HepG2 (cell line): Measurements from ENCODE around the gene ERCC5. TPM values are rescaled to one million over a fixed set of nuclear protein-coding genes. Genes with fewer than 3 reads are reported as not detected.

Source experiments
- CBX2 ChIP-seq, 2 experiments: fragments of 200-600 bp in 1 of 2; sonication (generic); formaldehyde crosslinking in 1 of 2; IDR thresholded peaks; 2 replicates each; pipeline versions ENCODE4 v1.7.0 to v1.8.1; 2018 to 2022; ENCODE audit warnings: low read depth in 2 of 2, low read length in 1 of 2, mild to moderate bottlenecking in 1 of 2, missing genetic modification reagents in 1 of 2
- GATAD1 ChIP-seq: IDR thresholded peaks from 2 replicates; pipeline ENCODE4 v1.6.1; 2016; ENCODE audit warnings: missing genetic modification reagents, missing compliant biosample characterization
- HNRNPLL ChIP-seq: fragments of 200-400 bp; formaldehyde crosslinking; IDR thresholded peaks from 2 replicates; pipeline ENCODE4 v1.6.1; 2017; ENCODE audit warnings: mild to moderate bottlenecking, low read depth, low read length; ENCODE audit not compliant: poor library complexity, severe bottlenecking
- HOMEZ ChIP-seq: IDR thresholded peaks from 2 replicates; pipeline ENCODE4 v1.6.1; 2016; ENCODE audit warnings: low read depth
- HOXA9 ChIP-seq: sonication (generic); formaldehyde crosslinking; IDR thresholded peaks from 2 replicates; pipeline ENCODE4 v1.8.1; 2022; ENCODE audit warnings: missing genetic modification reagents, mild to moderate bottlenecking, moderate library complexity, borderline replicate concordance
- NFYB ChIP-seq: sonication (generic); formaldehyde crosslinking; IDR thresholded peaks from 2 replicates; pipeline ENCODE4 v1.4.0; 2020; ENCODE audit warnings: missing genetic modification reagents
- RFXANK ChIP-seq: IDR thresholded peaks from 2 replicates; pipeline ENCODE4 v1.6.1; 2016
- SATB2 ChIP-seq: sonication (generic); formaldehyde crosslinking; IDR thresholded peaks from 2 replicates; pipeline ENCODE4 v1.5.0; 2020; ENCODE audit warnings: missing genetic modification reagents
- SKI ChIP-seq: fragments of 450-650 bp; IDR thresholded peaks from one replicate; pipeline ENCODE4 v1.6.1; 2018; ENCODE audit warnings: mild to moderate bottlenecking; ENCODE audit not compliant: partially characterized antibody
- SRY ChIP-seq: sonication (generic); formaldehyde crosslinking; IDR thresholded peaks from 2 replicates; pipeline ENCODE4 v1.8.0; 2022; ENCODE audit warnings: mild to moderate bottlenecking, missing genetic modification reagents
- STAT5B ChIP-seq: sonication (generic); formaldehyde crosslinking; IDR thresholded peaks from 2 replicates; pipeline ENCODE4 v1.4.0; 2020; ENCODE audit warnings: missing genetic modification reagents
- YEATS4 ChIP-seq: sonication (generic); formaldehyde crosslinking; IDR thresholded peaks from 2 replicates; pipeline ENCODE4 v1.4.0; 2020; ENCODE audit warnings: missing genetic modification reagents, borderline replicate concordance
- ZBTB21 ChIP-seq: sonication (generic); formaldehyde crosslinking; IDR thresholded peaks from 2 replicates; pipeline ENCODE4 v1.4.0; 2020; ENCODE audit warnings: missing genetic modification reagents
- ZBTB42 ChIP-seq: sonication (generic); formaldehyde crosslinking; IDR thresholded peaks from 2 replicates; pipeline ENCODE4 v1.5.0; 2020; ENCODE audit warnings: mild to moderate bottlenecking, missing genetic modification reagents
- ZMYM3 ChIP-seq: sonication (generic); formaldehyde crosslinking; IDR thresholded peaks from 2 replicates; pipeline ENCODE4 v1.5.1; 2020; ENCODE audit warnings: mild to moderate bottlenecking, missing genetic modification reagents
- ZNF180 ChIP-seq: sonication (generic); formaldehyde crosslinking; IDR thresholded peaks from 2 replicates; pipeline ENCODE4 v1.4.0; 2020; ENCODE audit warnings: low read depth, missing genetic modification reagents, borderline replicate concordance
- ZNF282 ChIP-seq: fragments of 450-650 bp; IDR thresholded peaks from 2 replicates; pipeline ENCODE4 v1.6.1; 2018; ENCODE audit not compliant: partially characterized antibody
- ZNF296 ChIP-seq: sonication (generic); formaldehyde crosslinking; conservative IDR thresholded peaks from 2 replicates; pipeline ENCODE4 v1.5.0; 2020; ENCODE audit warnings: mild to moderate bottlenecking, missing genetic modification reagents
- ZNF503 ChIP-seq: sonication (generic); formaldehyde crosslinking; IDR thresholded peaks from 2 replicates; pipeline ENCODE4 v1.4.0; 2020; ENCODE audit warnings: missing genetic modification reagents
- ZNF512B ChIP-seq: sonication (generic); formaldehyde crosslinking; IDR thresholded peaks from 2 replicates; pipeline ENCODE4 v1.5.1; 2020; ENCODE audit warnings: missing genetic modification reagents, mild to moderate bottlenecking, borderline replicate concordance
- ZNF598 ChIP-seq: sonication (generic); formaldehyde crosslinking; IDR thresholded peaks from 2 replicates; pipeline ENCODE4 v1.5.1; 2020; ENCODE audit warnings: mild to moderate bottlenecking, missing genetic modification reagents, borderline replicate concordance
- ZNF616 ChIP-seq: sonication (generic); formaldehyde crosslinking; IDR thresholded peaks from 2 replicates; pipeline ENCODE4 v1.5.0; 2020; ENCODE audit warnings: low read depth, mild to moderate bottlenecking, missing genetic modification reagents
- ZNF776 ChIP-seq: sonication (generic); formaldehyde crosslinking; IDR thresholded peaks from 2 replicates; pipeline ENCODE4 v1.4.0; 2020; ENCODE audit warnings: mild to moderate bottlenecking, missing genetic modification reagents
- polyA plus RNA-seq, 8 experiments: library from polyadenylated mRNA; depleted of rRNA in 3 of 8; stranded (reverse) in 7 of 8; unstranded in 1 of 8; fragments of >200 nt; fragmentation: Illumina TruSeq in 4 of 8; extraction: Trizol in 4 of 8; gene quantifications; 2 replicates each; pipeline versions ENCODE4 v1.2.1 to v1.2.3, GENCODE V29; 2011 to 2016; ENCODE audit warnings: low read depth in 4 of 8, missing spikeins in 1 of 8, mixed read lengths in 1 of 8; ENCODE audit not compliant: insufficient read depth in 1 of 8
- total RNA-seq, 5 experiments: library from RNA; depleted of rRNA; stranded (reverse); fragments of >200 nt; fragmentation: Illumina TruSeq; extraction: Trizol; gene quantifications; 2 replicates each; pipeline ENCODE4 v1.2.3, GENCODE V29; 2016; ENCODE audit warnings: low read depth in 1 of 5
- TF ChIP-seq, protein P1 (sequence below): sonication (generic); formaldehyde crosslinking; IDR thresholded peaks from 2 replicates; pipeline ENCODE4 v1.4.0; 2020; ENCODE audit warnings: missing genetic modification reagents

The ERCC5 gene
- total and polyA plus RNA-seq, 2 of the 13 experiments (the other 11 are each of a cell fraction or from before 2014, with no cell fraction given) = 12.9 to 35.5 TPM

DNA sequence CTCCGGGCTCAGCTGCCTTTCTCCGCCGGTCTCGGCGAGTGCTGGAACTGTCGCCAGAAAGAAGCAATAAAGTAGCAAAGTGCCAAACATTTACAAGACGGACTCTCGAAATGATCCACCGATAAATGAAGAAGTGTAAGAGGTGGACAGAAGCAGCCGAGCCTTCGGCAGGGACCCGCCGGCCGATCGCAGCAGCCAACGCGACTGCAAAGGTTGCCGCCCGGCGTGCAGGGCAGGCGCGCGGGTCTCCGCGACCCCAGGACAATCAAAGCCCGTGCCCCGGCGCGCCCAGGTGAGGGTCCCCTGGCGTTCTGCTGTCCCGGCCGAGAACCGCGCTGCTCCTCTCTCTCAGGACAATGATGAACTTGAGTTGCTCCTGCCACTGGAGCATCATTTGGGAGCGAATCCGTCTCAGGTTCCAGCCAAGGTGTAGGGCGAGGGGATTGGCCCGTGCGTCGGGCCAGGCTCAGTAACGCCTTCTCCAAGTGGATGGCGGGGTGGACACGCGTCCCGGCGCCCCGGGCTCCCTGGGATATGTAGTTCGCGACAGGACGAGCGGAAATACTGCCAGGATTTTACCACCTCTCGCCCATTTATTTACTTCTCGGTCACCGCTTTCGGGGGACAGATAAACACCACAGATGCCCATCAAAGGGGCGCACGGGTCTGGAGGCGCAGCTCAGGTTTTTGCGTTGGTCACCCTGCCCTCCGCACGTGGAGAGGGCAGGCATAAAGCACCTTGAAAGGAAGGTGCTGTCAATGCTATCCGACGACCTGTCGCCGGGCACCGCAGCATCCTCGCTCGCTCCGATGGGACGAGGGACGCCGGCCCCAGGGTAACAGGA is 47.0 kb upstream of the ERCC5 start, which contains the start of the genes BIVM and POGLUT2 (continued):
- TF ChIP-seq ZNF296 (CRISPR knock-in tag) (no peak), SRY (CRISPR knock-in tag) (peak; percentile 68), SKI (no peak), ZNF503 (CRISPR knock-in tag) (no peak), SATB2 (no peak), ZNF180 (CRISPR knock-in tag) (no peak), STAT5B (CRISPR knock-in tag) (no peak), YEATS4 (CRISPR knock-in tag) (peak; percentile 45), ZBTB42 (CRISPR knock-in tag) (no peak), ZNF282 (no peak), RFXANK (CRISPR knock-in tag) (no peak), ZNF512B (CRISPR knock-in tag) (no peak), ZMYM3 (CRISPR knock-in tag) (no peak), NFYB (CRISPR knock-in tag) (peak; percentile 99), CBX2 (IDR thresholded peaks at IDR 0.05; ENCODE audit: low read depth, low read length) (no peak), CBX2 (CRISPR knock-in tag; IDR thresholded peaks at IDR 0.05; ENCODE audit: low read depth) (no peak), HOXA9 (CRISPR knock-in tag) (no peak), ZNF616 (no peak), GATAD1 (peak; percentile 83), ZNF598 (CRISPR knock-in tag) (no peak), HNRNPLL (peak; percentile 25), ZNF776 (CRISPR knock-in tag) (0 out of 2 replicates have a peak, but pooled peaks have one; percentile 17), ZBTB21 (no peak), HOMEZ (CRISPR knock-in tag) (0 out of 2 replicates have a peak, but pooled peaks have one; percentile 10)
- TF ChIP-seq, protein P1, sequence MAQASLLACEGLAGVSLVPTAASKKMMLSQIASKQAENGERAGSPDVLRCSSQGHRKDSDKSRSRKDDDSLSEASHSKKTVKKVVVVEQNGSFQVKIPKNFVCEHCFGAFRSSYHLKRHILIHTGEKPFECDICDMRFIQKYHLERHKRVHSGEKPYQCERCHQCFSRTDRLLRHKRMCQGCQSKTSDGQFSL (CRISPR knock-in tag) = no peak
